Measurements from ENCODE around the gene C1orf35.
"Not testable (repeated sequence)": the region's sequence is repeated elsewhere in the genome, so short reads cannot be mapped to it uniquely, and the experiment has no call there.

C1orf35 gene

GRCh38 chr1:228142155-228142691, 39.1 kb upstream of the C1orf35 start:
- DNase-seq: no peak

- no peak for DNase-seq
These were observed 38.3 kb upstream of the C1orf35 start for GRCh38 chr1:228141226-228142044.

- no peak for DNase-seq
These were observed 37.6 kb upstream of the C1orf35 start for GRCh38 chr1:228140724-228141225.

- peak; percentile 100 for DNase-seq
These were observed 37.0 kb upstream of the C1orf35 start, which contains the start of gene GUK1 for GRCh38 chr1:228139931-228140723. Gene GUK1 (plus strand): TSS chr1:228140279. CDS start chr1:228140303, 24 bp downstream.

- DNase-seq: no peak
These were observed 36.3 kb upstream of the C1orf35 start for GRCh38 chr1:228139406-228139930.

GRCh38 chr1:228136901-228137300, 33.8 kb upstream of the C1orf35 start:
- DNase-seq: no peak

- no peak for DNase-seq
These were observed 31.5 kb upstream of the C1orf35 start for GRCh38 chr1:228134591-228134990.

- no peak for DNase-seq
These were observed 28.6 kb upstream of the C1orf35 start for GRCh38 chr1:228131766-228132165.

GRCh38 chr1:228125185-228125584, 22.1 kb upstream of the C1orf35 start:
- DNase-seq: no peak

- no peak for DNase-seq
These were observed 20.4 kb upstream of the C1orf35 start for GRCh38 chr1:228123505-228123904.

GRCh38 chr1:228122921-228123441, 19.9 kb upstream of the C1orf35 start:
- DNase-seq: no peak

- no peak for DNase-seq
These were observed 17.8 kb upstream of the C1orf35 start for GRCh38 chr1:228120857-228121489.

- DNase-seq: no peak
These were observed 17.2 kb upstream of the C1orf35 start for GRCh38 chr1:228120351-228120750.

- no peak for DNase-seq
These were observed 14.9 kb upstream of the C1orf35 start for GRCh38 chr1:228118040-228118439.

- DNase-seq: no peak
These were observed 14.2 kb upstream of the C1orf35 start for GRCh38 chr1:228117335-228117734.

GRCh38 chr1:228114827-228115226, 11.7 kb upstream of the C1orf35 start:
- DNase-seq: no peak

GRCh38 chr1:228112617-228113016, 9.5 kb upstream of the C1orf35 start:
- DNase-seq: no peak

- DNase-seq: no peak
These were observed 9.0 kb upstream of the C1orf35 start for GRCh38 chr1:228112167-228112566.

- not testable (repeated sequence) for DNase-seq
These were observed 8.2 kb upstream of the C1orf35 start for GRCh38 chr1:228111315-228111714.

GRCh38 chr1:228110556-228110955, 7.4 kb upstream of the C1orf35 start:
- DNase-seq: no peak

GRCh38 chr1:228109962-228110488, 6.9 kb upstream of the C1orf35 start:
- no peak for DNase-seq

All from stimulated activated CD4-positive, alpha-beta T cell treated with anti-CD3 and anti-CD28 coated beads, Interleukin-4, amount 100 ng/mL, for 4 hours (primary cell).